Stimulated activated CD4-positive, alpha-beta T cell treated with anti-CD3 and anti-CD28 coated beads, Interleukin-2, amount 100 ng/mL, for 48 hours (primary cell): ENCODE data around the gene FFAR3.
"Not testable (repeated sequence)": the region's sequence is repeated elsewhere in the genome, so short reads cannot be mapped to it uniquely, and the experiment has no call there.

Source experiments
- DNase-seq, 2 donors: peaks; one replicate each; pipeline ENCODE4 v3.0.0-alpha.2; 2020

FFAR3 gene

GRCh38 chr19:35351411-35352176 is 6.7 kb upstream of the FFAR3 start:
- DNase-seq: no peak

DNA sequence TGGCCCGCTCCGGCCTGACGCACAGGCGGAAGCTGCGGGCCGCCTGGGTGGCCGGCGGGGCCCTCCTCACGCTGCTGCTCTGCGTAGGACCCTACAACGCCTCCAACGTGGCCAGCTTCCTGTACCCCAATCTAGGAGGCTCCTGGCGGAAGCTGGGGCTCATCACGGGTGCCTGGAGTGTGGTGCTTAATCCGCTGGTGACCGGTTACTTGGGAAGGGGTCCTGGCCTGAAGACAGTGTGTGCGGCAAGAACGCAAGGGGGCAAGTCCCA is 6.1 kb upstream of the FFAR3 start:
- no peak for DNase-seq

DNA sequence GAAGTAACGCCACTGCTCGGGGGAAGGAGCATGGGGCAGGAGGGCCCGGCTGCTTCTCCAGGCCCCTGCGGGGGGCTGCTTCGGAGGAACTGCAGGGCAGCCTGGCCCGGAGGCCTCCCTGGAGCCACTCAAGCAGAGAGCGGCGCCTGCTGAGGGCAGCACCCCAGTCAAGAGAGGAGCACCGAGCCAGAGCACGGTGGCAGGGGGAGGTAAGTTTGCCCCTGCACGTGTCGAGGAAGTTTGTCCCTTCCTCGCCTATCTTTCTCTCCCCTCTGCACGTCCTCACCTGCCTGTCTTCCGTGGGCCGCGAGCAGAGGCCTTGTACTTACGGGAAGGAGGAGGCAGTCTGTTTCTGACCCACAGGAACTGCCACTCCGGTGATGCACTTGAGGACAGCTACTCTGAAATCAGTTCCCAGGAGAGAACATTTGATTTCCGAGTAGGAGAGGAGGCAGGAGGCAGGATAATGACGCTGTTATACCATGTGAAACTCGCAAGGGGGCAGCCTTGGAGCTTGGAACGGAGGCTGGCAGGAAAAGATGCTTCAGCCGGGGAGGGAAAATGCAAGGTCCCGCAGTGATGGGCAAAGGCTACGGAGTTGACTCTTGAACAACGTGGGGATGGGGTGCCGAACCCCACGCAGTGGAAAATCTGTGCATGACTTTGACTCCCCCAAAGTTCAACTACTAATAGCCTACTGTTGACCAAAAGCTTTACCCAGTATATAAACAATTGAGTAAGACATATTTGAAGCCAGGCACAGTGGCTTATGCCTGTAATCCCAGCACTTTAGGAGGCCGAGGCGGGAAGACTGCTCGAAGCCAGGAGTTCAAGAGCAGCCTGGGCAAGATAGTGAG is 5.6 kb upstream of the FFAR3 start:
- DNase-seq: peak; percentile 69 to 76

- no peak for DNase-seq
Measured at GRCh38 chr19:35353635-35354034, 4.6 kb upstream of the FFAR3 start.

- no peak for DNase-seq
Measured at GRCh38 chr19:35354898-35355297, 3.4 kb upstream of the FFAR3 start.

GRCh38 chr19:35355791-35356460 is 2.3 kb upstream of the FFAR3 start:
- no peak for DNase-seq

- DNase-seq: not testable (repeated sequence)
Measured at GRCh38 chr19:35358834-35359233, 574 bp downstream of the FFAR3 start.

GRCh38 chr19:35359395-35359794 is 1.1 kb downstream of the FFAR3 start:
- DNase-seq: not testable (repeated sequence)

DNA sequence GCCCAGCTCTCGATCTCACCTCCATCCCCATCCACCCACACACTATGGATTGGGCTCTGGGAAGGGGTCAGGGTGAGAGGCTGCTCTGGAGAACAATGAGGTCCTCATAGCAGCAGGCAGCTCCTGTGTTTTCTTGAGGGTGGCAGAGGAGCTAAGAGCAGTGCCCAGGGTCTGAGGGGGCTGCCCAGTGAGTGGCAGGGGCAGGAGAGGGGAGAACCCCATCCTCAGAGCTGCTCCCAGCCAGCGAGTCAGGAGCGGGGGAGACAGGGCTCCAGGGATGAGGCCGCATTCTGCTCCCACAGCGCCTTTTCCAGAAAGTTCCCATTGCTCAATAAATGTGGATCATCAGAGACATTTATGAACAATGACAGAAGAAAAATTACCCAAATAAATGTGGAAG is 1.8 kb downstream of the FFAR3 start:
- DNase-seq: not testable (repeated sequence)

GRCh38 chr19:35360880-35361420 is 2.7 kb downstream of the FFAR3 start:
- no peak for DNase-seq

DNA sequence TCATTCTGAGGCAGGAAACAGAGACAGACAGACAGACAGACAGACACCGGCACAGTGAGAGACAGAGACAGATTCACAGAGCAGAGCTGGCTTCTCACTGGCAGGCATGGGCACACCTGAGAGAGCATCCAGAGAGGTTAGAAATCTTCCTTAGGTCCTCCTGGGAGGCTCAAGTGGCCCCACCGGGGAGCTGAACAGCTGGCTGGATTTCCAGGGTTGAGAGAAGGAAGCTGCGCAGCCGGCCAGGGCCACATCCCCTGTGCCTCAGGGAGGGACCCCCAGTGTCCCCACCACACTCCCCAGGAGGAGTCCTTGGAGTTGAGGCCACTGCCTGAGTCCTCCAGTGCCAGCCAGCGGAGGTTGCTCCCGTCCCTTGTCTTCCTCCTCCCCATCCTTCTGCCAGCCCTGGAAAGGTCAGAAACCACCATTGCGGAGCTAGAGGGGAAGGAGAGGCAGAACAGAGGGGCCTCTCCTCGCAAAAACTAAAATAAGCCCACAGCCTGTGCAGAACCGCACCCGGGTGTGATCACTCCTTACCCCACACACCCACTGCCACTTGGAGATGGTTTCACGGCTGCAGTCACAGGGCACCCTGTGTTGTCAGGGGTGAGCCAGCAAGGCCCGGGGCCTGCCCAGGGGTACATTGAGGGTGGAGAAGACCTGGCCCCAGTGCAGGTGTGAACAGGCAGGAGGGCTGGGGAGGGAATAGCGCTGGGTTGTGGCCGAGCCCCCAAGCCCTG is 4.2 kb downstream of the FFAR3 start:
- no peak for DNase-seq

GRCh38 chr19:35363001-35363590 is 4.8 kb downstream of the FFAR3 start:
- DNase-seq: no peak

- DNase-seq: no peak
Measured at GRCh38 chr19:35363711-35364425, 5.6 kb downstream of the FFAR3 start.

DNA sequence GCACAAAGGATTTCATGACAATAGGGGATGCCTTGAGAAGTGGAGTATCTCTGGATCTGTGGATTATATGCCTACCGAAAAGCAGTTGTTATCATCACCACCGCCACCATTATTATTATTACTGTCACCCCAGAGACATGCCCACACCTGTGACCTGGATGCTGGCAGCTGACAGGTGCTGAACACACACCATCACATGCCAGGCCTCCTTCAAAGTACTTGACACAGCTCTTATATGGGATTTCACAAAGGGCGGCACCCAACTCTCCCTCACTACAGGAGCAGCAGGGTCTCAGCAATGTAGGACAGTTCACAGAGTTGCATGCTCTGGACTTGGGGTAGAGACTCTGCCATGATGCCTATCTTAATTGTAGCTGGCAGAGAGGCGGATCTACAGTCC is 7.0 kb downstream of the FFAR3 start:
- no peak for DNase-seq

- no peak for DNase-seq
Measured at GRCh38 chr19:35368378-35368777, 10.1 kb downstream of the FFAR3 start.

- DNase-seq: no peak
Measured at GRCh38 chr19:35369522-35369921, 11.3 kb downstream of the FFAR3 start.

DNA sequence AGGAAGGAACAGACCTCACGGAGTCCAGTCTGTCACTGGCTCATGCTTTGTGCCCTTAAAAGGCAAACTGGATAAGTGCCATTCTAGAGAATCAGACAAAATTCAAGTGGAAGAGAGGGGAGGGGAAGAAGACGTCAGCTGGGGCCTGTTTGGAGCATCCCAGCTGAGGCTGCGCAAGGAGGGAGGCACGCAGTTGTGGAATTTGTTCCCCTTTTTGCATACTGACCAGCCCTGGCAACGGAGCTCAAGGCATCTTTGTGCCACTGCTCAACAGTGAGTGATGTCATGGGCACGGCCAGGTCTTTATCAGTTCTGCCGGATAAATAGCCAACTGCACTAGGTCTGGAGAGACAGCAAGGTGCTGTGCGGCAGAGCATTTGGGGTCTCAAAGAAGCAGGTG is 12.5 kb downstream of the FFAR3 start, which contains the start of gene GPR42:
GPR42 (plus strand) TSS at position 347 of the 400 bp plus-strand sequence. CDS start 292 bp downstream, outside the sequence.
- DNase-seq: no peak

GRCh38 chr19:35373492-35373891 is 15.2 kb downstream of the FFAR3 start:
- DNase-seq: no peak

DNA sequence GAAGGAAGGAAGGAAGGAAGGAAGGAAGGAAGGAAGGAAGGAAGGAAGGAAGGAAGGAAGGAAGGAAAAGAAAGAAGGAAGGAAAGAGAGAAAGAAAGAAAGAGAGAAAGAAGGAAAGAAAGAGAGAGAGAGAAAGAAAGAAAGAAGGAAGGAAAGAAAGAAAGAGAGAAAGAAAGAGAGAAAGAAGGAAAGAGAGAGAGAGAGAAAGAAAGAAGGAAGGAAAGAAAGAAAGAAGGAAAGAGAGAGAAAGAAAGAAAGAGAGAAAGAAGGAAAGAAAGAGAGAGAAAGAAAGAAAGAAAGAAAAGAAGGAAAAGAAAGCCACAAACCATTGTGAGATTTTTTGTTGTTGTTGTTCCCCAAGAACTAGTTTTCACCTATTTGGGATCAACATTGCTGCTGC is 15.8 kb downstream of the FFAR3 start:
- not testable (repeated sequence) for DNase-seq

- DNase-seq: no peak
Measured at GRCh38 chr19:35375505-35376307, 17.4 kb downstream of the FFAR3 start.

DNA sequence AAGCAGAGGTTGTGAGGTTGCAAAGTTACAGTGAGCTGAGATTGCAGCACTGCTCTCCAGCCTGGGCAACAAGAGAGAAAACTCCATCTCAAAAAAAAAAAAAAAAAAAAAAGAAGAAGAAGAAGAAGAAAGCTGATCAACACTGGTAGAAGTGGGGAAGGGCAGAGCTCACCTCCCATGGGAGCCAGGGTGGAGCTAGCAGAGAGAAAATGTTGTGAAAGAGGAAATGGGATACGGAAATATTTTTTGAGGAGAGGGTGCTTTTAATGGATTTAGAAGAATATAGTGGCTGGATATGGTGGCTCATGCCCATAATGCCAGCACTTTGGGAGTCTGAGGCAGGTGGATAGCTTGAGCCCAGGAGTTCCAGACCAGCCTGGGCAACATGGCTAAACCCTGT is 19.4 kb downstream of the FFAR3 start:
- DNase-seq: no peak
